Activated T-cell treated with anti-CD3 and anti-CD28 coated beads, Interleukin-2, amount 50 U/mL, for 48 hours (primary cell): ENCODE results near the gene XRRA1.

Experiments used
- DNase-seq, 2 experiments: peaks; one replicate each; pipeline ENCODE4 v3.0.0-alpha.2; 2020

The XRRA1 gene

GRCh38 chr11:74949753-74950137 lies 854 bp upstream of the XRRA1 start:
- DNase-seq: no peak

GRCh38 chr11:74948546-74948897 lies 369 bp downstream of the XRRA1 start:
- no peak for DNase-seq

- DNase-seq: no peak
Observed at GRCh38 chr11:74942073-74942759, 6.7 kb downstream of the XRRA1 start.

- no peak for DNase-seq
Observed at GRCh38 chr11:74941492-74941891, 7.4 kb downstream of the XRRA1 start.

- DNase-seq: no peak
Observed at GRCh38 chr11:74937696-74938475, 11.0 kb downstream of the XRRA1 start.

- no peak for DNase-seq
Observed at GRCh38 chr11:74936976-74937375, 11.9 kb downstream of the XRRA1 start.

- no peak for DNase-seq
Observed at GRCh38 chr11:74936087-74936486, 12.8 kb downstream of the XRRA1 start.

- DNase-seq: no peak
Observed at GRCh38 chr11:74935285-74935684, 13.6 kb downstream of the XRRA1 start.

- no peak for DNase-seq
Observed at GRCh38 chr11:74933765-74934164, 15.1 kb downstream of the XRRA1 start.

GRCh38 chr11:74932797-74933196 lies 16.1 kb downstream of the XRRA1 start:
- peak in 1 of 2 experiments; percentile 28 for DNase-seq

- peak in 1 of 2 experiments; percentile 44 for DNase-seq
Observed at GRCh38 chr11:74932169-74932568, 16.7 kb downstream of the XRRA1 start.

- peak; percentile 61 to 62 for DNase-seq
Observed at GRCh38 chr11:74929431-74930363, 19.2 kb downstream of the XRRA1 start.

- no peak for DNase-seq
Observed at GRCh38 chr11:74927496-74927895, 21.4 kb downstream of the XRRA1 start.

GRCh38 chr11:74926304-74927030 lies 22.4 kb downstream of the XRRA1 start:
- DNase-seq: peak in 1 of 2 experiments; percentile 59

- no peak for DNase-seq
Observed at GRCh38 chr11:74925281-74925680, 23.6 kb downstream of the XRRA1 start.

- DNase-seq: no peak
Observed at GRCh38 chr11:74923125-74923524, 25.8 kb downstream of the XRRA1 start.

- no peak for DNase-seq
Observed at GRCh38 chr11:74909812-74910211, 39.1 kb downstream of the XRRA1 start.

- no peak for DNase-seq
Observed at GRCh38 chr11:74909385-74909784, 39.5 kb downstream of the XRRA1 start.

- DNase-seq: no peak
Observed at GRCh38 chr11:74905326-74905725, 43.6 kb downstream of the XRRA1 start.

- DNase-seq: no peak
Observed at GRCh38 chr11:74902342-74902741, 46.5 kb downstream of the XRRA1 start.

- no peak for DNase-seq
Observed at GRCh38 chr11:74896311-74896710, 52.6 kb downstream of the XRRA1 start.

- DNase-seq: no peak
Observed at GRCh38 chr11:74895340-74896116, 53.4 kb downstream of the XRRA1 start.
